Daoy (cell line): ENCODE data around the gene ATP5PF. TPM values are rescaled to one million over a fixed set of nuclear protein-coding genes. Genes with fewer than 3 reads are reported as not detected.
"Not testable (repeated sequence)": the region's sequence is repeated elsewhere in the genome, so short reads cannot be mapped to it uniquely, and the experiment has no call there.

Experiments
- DNase-seq: peaks from one replicate; pipeline ENCODE4 v3.0.0-alpha.2; 2015; ENCODE audit warnings: low read depth
- total RNA-seq: library from RNA; depleted of rRNA; stranded (reverse); fragments of >200 nt; shearing (Covaris generic); gene quantifications from 2 replicates; pipeline ENCODE4 v1.2.3, GENCODE V29; 2014; rRNA removed

Gene ATP5PF
- total RNA-seq, result 115 and 161 TPM in 2 replicates

- DNase-seq, result peak; percentile 99
Measured at GRCh38 chr21:25734904-25735645, at the start of gene ATP5PF, which contains the start of gene GABPA. Gene ATP5PF (minus strand): TSS chr21:25734904. CDS start chr21:25729794, 5,110 bp downstream. Gene GABPA (plus strand): TSS chr21:25734972. CDS start chr21:25741599, 6,627 bp downstream.

GRCh38 chr21:25778126-25778875 is 43.6 kb upstream of the ATP5PF start:
- DNase-seq, result not testable (repeated sequence)

GRCh38 chr21:25776440-25776839 is 41.7 kb upstream of the ATP5PF start:
- no peak for DNase-seq

- no peak for DNase-seq
Measured at GRCh38 chr21:25772686-25773085, 38.0 kb upstream of the ATP5PF start.

- no peak for DNase-seq
Measured at GRCh38 chr21:25767921-25768320, 33.2 kb upstream of the ATP5PF start.

- no peak for DNase-seq
Measured at GRCh38 chr21:25764065-25764464, 29.4 kb upstream of the ATP5PF start.

- no peak for DNase-seq
Measured at GRCh38 chr21:25760677-25761076, 26.0 kb upstream of the ATP5PF start.

GRCh38 chr21:25760061-25760460 is 25.4 kb upstream of the ATP5PF start:
- DNase-seq, result no peak

GRCh38 chr21:25759573-25759972 is 24.9 kb upstream of the ATP5PF start:
- DNase-seq, result no peak

- no peak for DNase-seq
Measured at GRCh38 chr21:25757531-25757930, 22.8 kb upstream of the ATP5PF start.

GRCh38 chr21:25756190-25756932 is 21.7 kb upstream of the ATP5PF start:
- no peak for DNase-seq

GRCh38 chr21:25752416-25752815 is 17.7 kb upstream of the ATP5PF start:
- DNase-seq, result no peak

- no peak for DNase-seq
Measured at GRCh38 chr21:25750085-25750484, 15.4 kb upstream of the ATP5PF start.

GRCh38 chr21:25744854-25745253 is 10.2 kb upstream of the ATP5PF start:
- DNase-seq, result no peak

GRCh38 chr21:25742900-25743299 is 8.2 kb upstream of the ATP5PF start:
- DNase-seq, result no peak

- no peak for DNase-seq
Measured at GRCh38 chr21:25737421-25737820, 2.7 kb upstream of the ATP5PF start.

- DNase-seq, result peak; percentile 90
Measured at GRCh38 chr21:25735646-25736597, 1.2 kb upstream of the ATP5PF start.

- no peak for DNase-seq
Measured at GRCh38 chr21:25734654-25734903, 125 bp downstream of the ATP5PF start.

GRCh38 chr21:25733859-25734653 is 648 bp downstream of the ATP5PF start:
- peak; percentile 16 for DNase-seq

- DNase-seq, result no peak
Measured at GRCh38 chr21:25732091-25732760, 2.5 kb downstream of the ATP5PF start.
